ENCODE data around the gene STK32A.

The STK32A gene

GRCh38 chr5:147332658-147333057 lies 97.8 kb downstream of the STK32A start:
- DNase-seq (ENCODE audit: low read depth), result no peak
- H3K4me3 ChIP-seq (ENCODE audit: control insufficient read depth, low read depth, low read length), result no peak overlapping the region
- TF ChIP-seq, protein P1, sequence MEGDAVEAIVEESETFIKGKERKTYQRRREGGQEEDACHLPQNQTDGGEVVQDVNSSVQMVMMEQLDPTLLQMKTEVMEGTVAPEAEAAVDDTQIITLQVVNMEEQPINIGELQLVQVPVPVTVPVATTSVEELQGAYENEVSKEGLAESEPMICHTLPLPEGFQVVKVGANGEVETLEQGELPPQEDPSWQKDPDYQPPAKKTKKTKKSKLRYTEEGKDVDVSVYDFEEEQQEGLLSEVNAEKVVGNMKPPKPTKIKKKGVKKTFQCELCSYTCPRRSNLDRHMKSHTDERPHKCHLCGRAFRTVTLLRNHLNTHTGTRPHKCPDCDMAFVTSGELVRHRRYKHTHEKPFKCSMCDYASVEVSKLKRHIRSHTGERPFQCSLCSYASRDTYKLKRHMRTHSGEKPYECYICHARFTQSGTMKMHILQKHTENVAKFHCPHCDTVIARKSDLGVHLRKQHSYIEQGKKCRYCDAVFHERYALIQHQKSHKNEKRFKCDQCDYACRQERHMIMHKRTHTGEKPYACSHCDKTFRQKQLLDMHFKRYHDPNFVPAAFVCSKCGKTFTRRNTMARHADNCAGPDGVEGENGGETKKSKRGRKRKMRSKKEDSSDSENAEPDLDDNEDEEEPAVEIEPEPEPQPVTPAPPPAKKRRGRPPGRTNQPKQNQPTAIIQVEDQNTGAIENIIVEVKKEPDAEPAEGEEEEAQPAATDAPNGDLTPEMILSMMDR (conservative IDR thresholded peaks at IDR 0.05; ENCODE audit: control insufficient read depth, insufficient read depth, low read depth, low read length), result no peak

- TF ChIP-seq, protein P1 (conservative IDR thresholded peaks at IDR 0.05; ENCODE audit: control insufficient read depth, insufficient read depth, low read depth, low read length), result no peak
- DNase-seq (ENCODE audit: low read depth), result no peak
- no peak overlapping the region for H3K4me3 ChIP-seq (ENCODE audit: control insufficient read depth, low read depth, low read length)
These were observed 102.0 kb downstream of the STK32A start for GRCh38 chr5:147336876-147337275.

DNA sequence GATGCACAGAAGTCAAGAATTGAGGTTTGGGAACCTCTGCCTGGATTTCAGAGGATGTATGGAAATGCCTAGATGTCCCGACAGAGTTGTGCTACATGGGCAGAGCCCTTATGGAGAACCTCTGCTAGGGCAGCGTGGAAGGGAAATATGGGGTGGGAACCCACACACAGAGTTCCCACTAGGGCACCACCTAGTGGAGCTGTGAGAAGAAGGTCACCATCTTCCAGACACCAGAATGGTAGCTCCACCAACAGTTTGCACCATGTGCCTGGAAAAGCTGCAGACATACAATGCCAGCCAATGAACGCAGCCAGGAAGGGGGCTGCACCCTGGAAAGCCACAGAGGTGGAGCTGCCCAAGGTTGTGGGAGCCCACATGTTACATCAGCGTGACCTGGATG lies 104.5 kb downstream of the STK32A start:
- DNase-seq (ENCODE audit: low read depth), result no peak
- TF ChIP-seq, protein P1 (conservative IDR thresholded peaks at IDR 0.05; ENCODE audit: control insufficient read depth, insufficient read depth, low read depth, low read length), result no peak
- no peak overlapping the region for H3K4me3 ChIP-seq (ENCODE audit: control insufficient read depth, low read depth, low read length)

DNA sequence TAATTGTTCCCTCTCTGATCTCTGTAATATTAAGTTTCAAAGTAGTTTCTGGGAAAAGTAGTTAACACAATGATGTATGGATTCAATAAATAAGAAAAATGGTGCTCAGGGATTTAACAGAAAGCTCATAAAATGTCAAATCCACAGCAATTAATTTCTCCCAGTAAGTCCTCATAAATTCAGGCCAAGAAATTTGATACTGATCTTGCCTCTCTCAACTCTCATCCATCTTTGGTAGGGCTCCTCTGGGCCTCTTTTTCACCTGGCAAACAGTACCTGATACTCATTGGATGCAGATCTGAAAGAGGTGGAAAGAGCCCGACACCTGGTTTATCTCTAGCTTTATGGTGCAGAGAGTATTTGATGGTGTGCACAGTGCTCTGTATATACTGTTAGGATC lies 106.1 kb downstream of the STK32A start:
- no peak overlapping the region for H3K4me3 ChIP-seq (ENCODE audit: control insufficient read depth, low read depth, low read length)
- no peak for DNase-seq (ENCODE audit: low read depth)
- TF ChIP-seq, protein P1 (conservative IDR thresholded peaks at IDR 0.05; ENCODE audit: control insufficient read depth, insufficient read depth, low read depth, low read length), result no peak

DNA sequence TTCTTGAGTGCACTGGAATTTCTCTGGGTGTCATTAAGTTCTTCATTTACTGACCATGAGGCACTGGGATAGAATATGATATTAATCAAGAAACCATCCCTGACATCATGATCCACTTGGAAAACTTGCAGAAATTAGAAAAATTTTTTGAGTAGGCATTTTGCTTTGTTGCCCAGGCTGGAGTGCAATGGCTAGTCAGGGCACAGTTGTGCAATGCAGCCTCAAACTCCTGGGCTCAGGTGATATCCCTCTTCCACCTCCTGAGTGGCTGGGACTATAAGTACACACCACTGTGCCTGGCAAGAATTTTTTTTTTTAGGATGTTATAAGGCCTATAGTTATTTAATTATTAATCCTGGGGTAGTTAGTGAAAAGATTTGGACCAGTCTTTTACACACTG lies 106.5 kb downstream of the STK32A start:
- TF ChIP-seq, protein P1 (conservative IDR thresholded peaks at IDR 0.05; ENCODE audit: control insufficient read depth, insufficient read depth, low read depth, low read length), result no peak

DNA sequence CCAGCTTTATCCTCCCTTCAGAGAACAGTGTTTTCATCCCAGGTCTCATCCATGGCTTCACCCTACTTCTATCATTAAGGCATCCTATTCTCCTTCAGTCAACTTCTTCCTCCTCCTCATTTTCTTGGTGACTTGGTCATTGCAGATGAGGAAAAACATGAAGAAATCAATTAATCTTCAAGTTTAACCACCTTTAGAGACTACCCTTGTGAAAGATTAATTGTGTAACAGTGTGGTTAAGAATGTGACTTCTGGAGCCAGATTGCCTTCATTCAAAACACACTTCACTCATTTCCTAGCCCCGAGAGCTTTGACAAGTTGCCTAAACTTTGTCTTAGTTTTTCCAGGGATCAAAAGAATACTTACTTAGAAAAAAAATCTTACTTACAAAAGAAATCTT lies 110.0 kb downstream of the STK32A start:
- TF ChIP-seq, protein P1 (conservative IDR thresholded peaks at IDR 0.05; ENCODE audit: control insufficient read depth, insufficient read depth, low read depth, low read length), result no peak
- no peak for DNase-seq (ENCODE audit: low read depth)

More for the DNA sequence above, 106.5 kb downstream of the STK32A start:
- no peak overlapping the region for H3K4me3 ChIP-seq (ENCODE audit: control insufficient read depth, low read depth, low read length)
- no peak for DNase-seq (ENCODE audit: low read depth)

GRCh38 chr5:147346006-147346561 lies 111.3 kb downstream of the STK32A start:
- no peak overlapping the region for H3K4me3 ChIP-seq (ENCODE audit: control insufficient read depth, low read depth, low read length)
- DNase-seq (ENCODE audit: low read depth), result peak; percentile 7
- TF ChIP-seq, protein P1 (conservative IDR thresholded peaks at IDR 0.05; ENCODE audit: control insufficient read depth, insufficient read depth, low read depth, low read length), result no peak

More for the DNA sequence above, 110.0 kb downstream of the STK32A start:
- no peak overlapping the region for H3K4me3 ChIP-seq (ENCODE audit: control insufficient read depth, low read depth, low read length)
